ENCODE measurements around the gene PDLIM5. TPM values are rescaled to one million over a fixed set of nuclear protein-coding genes. Genes with fewer than 3 reads are reported as not detected.

PDLIM5 gene
- total RNA-seq, 1 donor from 2014 or later, result 137 TPM

GRCh38 chr4:94590493-94590892 lies 138.8 kb downstream of the PDLIM5 start:
- Histone ChIP-seq H3K4me3 (no peak overlapping the region), H3K36me3 (peaks cover 0 to 13% of the 10 kb centered on the region in 2 donors), H3K27me3 (no peaks in the 10 kb centered on the region), H3K27ac (no peak overlapping the region), H3K9me3 (no peaks in the 10 kb centered on the region), H3K4me1 (no peaks in the 10 kb centered on the region)
- TF ChIP-seq POLR2A (IDR thresholded peaks at IDR 0.05), result no peak
- TF ChIP-seq, protein P1, sequence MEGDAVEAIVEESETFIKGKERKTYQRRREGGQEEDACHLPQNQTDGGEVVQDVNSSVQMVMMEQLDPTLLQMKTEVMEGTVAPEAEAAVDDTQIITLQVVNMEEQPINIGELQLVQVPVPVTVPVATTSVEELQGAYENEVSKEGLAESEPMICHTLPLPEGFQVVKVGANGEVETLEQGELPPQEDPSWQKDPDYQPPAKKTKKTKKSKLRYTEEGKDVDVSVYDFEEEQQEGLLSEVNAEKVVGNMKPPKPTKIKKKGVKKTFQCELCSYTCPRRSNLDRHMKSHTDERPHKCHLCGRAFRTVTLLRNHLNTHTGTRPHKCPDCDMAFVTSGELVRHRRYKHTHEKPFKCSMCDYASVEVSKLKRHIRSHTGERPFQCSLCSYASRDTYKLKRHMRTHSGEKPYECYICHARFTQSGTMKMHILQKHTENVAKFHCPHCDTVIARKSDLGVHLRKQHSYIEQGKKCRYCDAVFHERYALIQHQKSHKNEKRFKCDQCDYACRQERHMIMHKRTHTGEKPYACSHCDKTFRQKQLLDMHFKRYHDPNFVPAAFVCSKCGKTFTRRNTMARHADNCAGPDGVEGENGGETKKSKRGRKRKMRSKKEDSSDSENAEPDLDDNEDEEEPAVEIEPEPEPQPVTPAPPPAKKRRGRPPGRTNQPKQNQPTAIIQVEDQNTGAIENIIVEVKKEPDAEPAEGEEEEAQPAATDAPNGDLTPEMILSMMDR (IDR thresholded peaks at IDR 0.05), result no peak
- no peak for DNase-seq (ENCODE audit: extremely low spot score in 2 of 2)
- intact Hi-C loops (cut with DNase I), result no loop called here

GRCh38 chr4:94591289-94591688 lies 139.5 kb downstream of the PDLIM5 start:
- Histone ChIP-seq H3K4me3 (no peak overlapping the region), H3K27me3 (no peaks in the 10 kb centered on the region), H3K4me1 (no peaks in the 10 kb centered on the region), H3K9me3 (no peaks in the 10 kb centered on the region), H3K36me3 (peaks cover 0 to 7% of the 10 kb centered on the region in 2 donors), H3K27ac (no peak overlapping the region)
- DNase-seq (ENCODE audit: extremely low spot score in 2 of 2), result no peak
- TF ChIP-seq, protein P1 (IDR thresholded peaks at IDR 0.05), result no peak
- TF ChIP-seq POLR2AphosphoS5 (IDR thresholded peaks at IDR 0.05; ENCODE audit: insufficient read depth in 1 of 2, low read depth in 1 of 2) (no peak), POLR2A (IDR thresholded peaks at IDR 0.05) (no peak)
- intact Hi-C loops (cut with DNase I), result no loop called here

DNA sequence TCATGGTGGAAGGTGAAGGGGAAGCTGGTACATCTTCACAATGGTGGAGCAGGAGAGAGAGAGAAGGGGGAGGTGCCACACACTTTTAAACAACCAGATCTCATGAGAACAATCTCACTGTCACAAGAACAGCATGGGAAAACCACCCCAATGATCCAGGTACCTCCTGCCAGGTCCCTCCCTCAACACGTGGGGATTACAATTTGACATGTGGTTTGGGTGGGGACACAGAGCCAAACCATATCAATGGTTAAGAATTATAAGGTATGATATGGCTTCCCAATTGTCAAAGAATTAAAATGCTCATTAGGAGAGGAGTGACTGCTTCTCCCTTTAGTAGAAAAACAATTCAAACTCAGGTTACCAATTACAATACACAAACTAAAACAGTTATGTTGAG lies 143.3 kb downstream of the PDLIM5 start:
- Histone ChIP-seq H3K9me3 (no peaks in the 10 kb centered on the region), H3K27me3 (no peaks in the 10 kb centered on the region), H3K27ac (no peak overlapping the region), H3K4me1 (no peaks in the 10 kb centered on the region), H3K36me3 (peaks cover 0 to 7% of the 10 kb centered on the region in 2 donors), H3K4me3 (no peak overlapping the region)
- DNase-seq (ENCODE audit: extremely low spot score in 2 of 2), result no peak
- intact Hi-C loops (cut with DNase I), result loop anchor here (5.0 kb wide), 1 partner anchor 188 kb away; no protein-coding TSS in a partner anchor
- TF ChIP-seq, protein P1 (IDR thresholded peaks at IDR 0.05), result no peak
- no peak for TF ChIP-seq POLR2A (IDR thresholded peaks at IDR 0.05)
- no peak for TF ChIP-seq POLR2AphosphoS5 (IDR thresholded peaks at IDR 0.05; ENCODE audit: insufficient read depth in 1 of 2, low read depth in 1 of 2)

GRCh38 chr4:94595880-94596483 lies 144.2 kb downstream of the PDLIM5 start:
- Histone ChIP-seq H3K27ac (no peak overlapping the region), H3K9me3 (no peaks in the 10 kb centered on the region), H3K36me3 (peaks cover 0 to 7% of the 10 kb centered on the region in 2 donors), H3K4me3 (no peak overlapping the region), H3K27me3 (no peaks in the 10 kb centered on the region), H3K4me1 (no peaks in the 10 kb centered on the region)
- intact Hi-C loops (cut with DNase I), result loop anchor here (5.0 kb wide), 1 partner anchor 189 kb away; no protein-coding TSS in a partner anchor
- TF ChIP-seq, protein P1 (IDR thresholded peaks at IDR 0.05), result peak; percentile 36 to 64 (median 54)
- TF ChIP-seq POLR2AphosphoS5 (IDR thresholded peaks at IDR 0.05; ENCODE audit: insufficient read depth in 1 of 2, low read depth in 1 of 2), result no peak
- no peak for DNase-seq (ENCODE audit: extremely low spot score in 2 of 2)

GRCh38 chr4:94598758-94599157 lies 147.0 kb downstream of the PDLIM5 start:
- no peak for DNase-seq (ENCODE audit: extremely low spot score in 2 of 2)
- Histone ChIP-seq H3K9me3 (no peaks in the 10 kb centered on the region), H3K36me3 (no peaks in the 10 kb centered on the region), H3K27ac (no peak overlapping the region), H3K27me3 (no peaks in the 10 kb centered on the region), H3K4me3 (no peak overlapping the region), H3K4me1 (no peaks in the 10 kb centered on the region)
- intact Hi-C loops (cut with DNase I), result loop anchor here (5.0 kb wide), 1 partner anchor 191 kb away; no protein-coding TSS in a partner anchor
- TF ChIP-seq, protein P1 (IDR thresholded peaks at IDR 0.05), result no peak
- TF ChIP-seq POLR2A (IDR thresholded peaks at IDR 0.05) (no peak), POLR2AphosphoS5 (IDR thresholded peaks at IDR 0.05; ENCODE audit: insufficient read depth in 1 of 2, low read depth in 1 of 2) (no peak)

Measured in vagina (tissue), 2 donors.